ENCODE measurements around the gene GPA33.

Gene GPA33

GRCh38 chr1:167090314-167090942 is at the start of gene GPA33:
Gene GPA33 (minus strand): TSS chr1:167090377. CDS start chr1:167090287, 90 bp downstream.
- no peak for DNase-seq (ENCODE audit: low read depth)

- DNase-seq (ENCODE audit: low read depth), result no peak
Observed at GRCh38 chr1:167138703-167139102, 48.5 kb upstream of the GPA33 start.

GRCh38 chr1:167137793-167138510 is 47.8 kb upstream of the GPA33 start:
- no peak for DNase-seq (ENCODE audit: low read depth)

GRCh38 chr1:167137332-167137781 is 47.2 kb upstream of the GPA33 start:
- no peak for DNase-seq (ENCODE audit: low read depth)

- DNase-seq (ENCODE audit: low read depth), result no peak
Observed at GRCh38 chr1:167136806-167137205, 46.6 kb upstream of the GPA33 start.

GRCh38 chr1:167136191-167136614 is 46.0 kb upstream of the GPA33 start:
- DNase-seq (ENCODE audit: low read depth), result peak; percentile 79

GRCh38 chr1:167135281-167135840 is 45.2 kb upstream of the GPA33 start:
- no peak for DNase-seq (ENCODE audit: low read depth)

GRCh38 chr1:167132301-167133010 is 42.3 kb upstream of the GPA33 start:
- no peak for DNase-seq (ENCODE audit: low read depth)

GRCh38 chr1:167130829-167131510 is 40.8 kb upstream of the GPA33 start:
- no peak for DNase-seq (ENCODE audit: low read depth)

GRCh38 chr1:167128261-167129227 is 38.4 kb upstream of the GPA33 start:
- no peak for DNase-seq (ENCODE audit: low read depth)

GRCh38 chr1:167127661-167128060 is 37.5 kb upstream of the GPA33 start:
- DNase-seq (ENCODE audit: low read depth), result no peak

- no peak for DNase-seq (ENCODE audit: low read depth)
Observed at GRCh38 chr1:167127236-167127635, 37.1 kb upstream of the GPA33 start.

GRCh38 chr1:167126811-167127210 is 36.6 kb upstream of the GPA33 start:
- no peak for DNase-seq (ENCODE audit: low read depth)

- no peak for DNase-seq (ENCODE audit: low read depth)
Observed at GRCh38 chr1:167126317-167126716, 36.1 kb upstream of the GPA33 start.

GRCh38 chr1:167122568-167122967 is 32.4 kb upstream of the GPA33 start:
- DNase-seq (ENCODE audit: low read depth), result no peak

GRCh38 chr1:167122121-167122480 is 31.9 kb upstream of the GPA33 start:
- no peak for DNase-seq (ENCODE audit: low read depth)

GRCh38 chr1:167121375-167122120 is 31.4 kb upstream of the GPA33 start:
- peak; percentile 15 for DNase-seq (ENCODE audit: low read depth)

GRCh38 chr1:167120899-167121298 is 30.7 kb upstream of the GPA33 start:
- no peak for DNase-seq (ENCODE audit: low read depth)

- no peak for DNase-seq (ENCODE audit: low read depth)
Observed at GRCh38 chr1:167119696-167120095, 29.5 kb upstream of the GPA33 start.

GRCh38 chr1:167118188-167118587 is 28.0 kb upstream of the GPA33 start:
- DNase-seq (ENCODE audit: low read depth), result no peak
